GM03348 (cell line): ENCODE measurements around the gene PPCDC.
"Not testable (repeated sequence)": the region's sequence is repeated elsewhere in the genome, so short reads cannot be mapped to it uniquely, and the experiment has no call there.

Experiments
- DNase-seq: peaks from one replicate; pipeline ENCODE4 v3.0.0; 2012; ENCODE audit warnings: low spot score

PPCDC gene

GRCh38 chr15:75068748-75069147 lies 45.4 kb downstream of the PPCDC start:
- DNase-seq = no peak

- no peak for DNase-seq
Observed at GRCh38 chr15:75069301-75069925, 46.0 kb downstream of the PPCDC start.

- DNase-seq = no peak
Observed at GRCh38 chr15:75070674-75071073, 47.3 kb downstream of the PPCDC start.

- no peak for DNase-seq
Observed at GRCh38 chr15:75073197-75073596, 49.8 kb downstream of the PPCDC start.

- DNase-seq = no peak
Observed at GRCh38 chr15:75076277-75076676, 52.9 kb downstream of the PPCDC start.

- DNase-seq = not testable (repeated sequence)
Observed at GRCh38 chr15:75077551-75077961, 54.2 kb downstream of the PPCDC start.

GRCh38 chr15:75081150-75081549 lies 57.8 kb downstream of the PPCDC start:
- no peak for DNase-seq

- DNase-seq = no peak
Observed at GRCh38 chr15:75082689-75083088, 59.3 kb downstream of the PPCDC start.

GRCh38 chr15:75085708-75086107 lies 62.3 kb downstream of the PPCDC start:
- not testable (repeated sequence) for DNase-seq

- no peak for DNase-seq
Observed at GRCh38 chr15:75089456-75090387, 66.3 kb downstream of the PPCDC start.

- no peak for DNase-seq
Observed at GRCh38 chr15:75090388-75090734, 67.0 kb downstream of the PPCDC start.

GRCh38 chr15:75091814-75092213 lies 68.4 kb downstream of the PPCDC start:
- DNase-seq = no peak

- DNase-seq = not testable (repeated sequence)
Observed at GRCh38 chr15:75094961-75095478, 71.6 kb downstream of the PPCDC start.

GRCh38 chr15:75095594-75095993 lies 72.2 kb downstream of the PPCDC start:
- DNase-seq = no peak

- no peak for DNase-seq
Observed at GRCh38 chr15:75097939-75098338, 74.5 kb downstream of the PPCDC start.

- DNase-seq = no peak
Observed at GRCh38 chr15:75098404-75098803, 75.0 kb downstream of the PPCDC start.
